GM03348 (cell line): ENCODE results near the gene NUP160.
A peak's percentile ranks its signal among the peaks of the same experiment; 100 is the strongest.
"Not testable (repeated sequence)": the region's sequence is repeated elsewhere in the genome, so short reads cannot be mapped to it uniquely, and the experiment has no call there.

Source experiments
- DNase-seq: peaks from one replicate; pipeline ENCODE4 v3.0.0; 2012; ENCODE audit warnings: low spot score

Gene NUP160

DNA sequence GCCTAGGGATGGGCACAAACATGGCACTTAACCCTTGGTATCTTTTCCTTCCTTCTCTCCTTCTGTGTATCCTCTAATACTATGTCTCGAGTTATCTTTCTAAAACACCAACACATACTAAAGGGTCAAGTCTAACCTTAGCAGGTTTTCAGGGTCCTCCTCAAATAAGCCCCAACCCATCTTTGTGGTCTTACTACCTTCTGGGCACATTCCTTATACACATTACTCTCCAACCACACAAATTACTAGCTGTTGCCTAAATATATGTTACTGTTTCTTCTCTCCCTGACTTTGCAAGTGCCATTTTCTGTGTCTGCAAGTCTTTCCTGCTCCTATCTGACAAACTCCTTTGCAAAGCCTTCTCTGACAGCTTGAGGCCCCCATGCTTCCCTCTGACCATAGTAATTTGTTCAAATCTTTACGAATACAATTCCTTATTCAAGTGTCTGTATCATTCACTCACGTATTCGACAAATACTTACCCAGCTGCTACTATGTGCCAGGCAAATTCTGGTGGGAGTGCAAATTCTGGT is 15.8 kb upstream of the NUP160 start:
- no peak for DNase-seq

DNA sequence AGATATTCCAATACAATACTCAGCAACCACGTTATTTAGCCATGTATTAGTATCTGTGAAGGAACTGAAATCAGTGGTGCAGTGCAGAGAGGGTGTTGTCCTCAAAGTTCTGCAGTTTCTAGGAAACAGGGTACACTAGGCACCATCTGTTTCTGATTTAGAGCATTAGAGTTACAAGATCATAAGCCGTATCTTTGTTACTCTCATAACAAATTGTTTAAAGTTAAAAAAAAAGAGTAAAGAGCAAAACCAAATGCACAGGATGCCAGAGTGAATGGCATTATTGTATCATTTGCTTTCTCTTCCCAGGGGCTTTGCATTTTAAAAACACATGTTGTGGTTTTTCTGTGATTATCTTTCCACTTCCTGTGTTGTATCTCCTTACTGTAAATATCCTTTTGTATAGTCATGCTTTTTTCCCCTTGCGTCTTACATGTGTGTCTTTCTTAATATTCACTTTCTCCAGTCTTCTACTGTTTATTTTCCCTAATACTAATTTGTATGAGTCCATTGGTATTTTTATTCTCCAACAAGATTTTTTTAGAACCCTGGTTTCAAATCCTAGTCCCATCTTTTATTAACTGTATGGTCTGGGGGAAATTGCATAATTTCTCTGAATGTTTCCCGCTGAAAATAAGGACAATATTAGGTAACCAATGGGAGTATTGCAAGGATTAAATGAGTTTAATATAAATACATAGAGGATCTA is 15.2 kb upstream of the NUP160 start:
- DNase-seq = peak; percentile 60

DNA sequence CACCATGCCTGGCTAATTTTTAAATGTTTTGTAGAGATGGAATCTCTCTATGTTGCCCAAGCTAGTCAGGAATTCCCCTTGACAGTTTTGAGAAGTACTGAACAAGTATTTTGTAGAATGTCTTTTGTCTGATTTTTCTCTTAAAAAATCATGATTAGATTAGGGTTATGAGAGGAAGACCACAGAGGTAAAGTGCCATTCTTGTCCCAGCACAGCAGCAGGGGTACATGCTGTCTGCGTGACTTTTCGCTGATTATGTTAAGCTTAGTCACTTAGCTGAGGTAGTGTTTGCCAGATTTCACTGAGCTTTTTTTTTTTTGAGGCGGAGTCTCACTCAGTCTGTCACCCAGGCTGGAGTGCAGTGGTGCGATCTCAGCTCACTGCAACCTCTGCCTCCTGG is 13.6 kb upstream of the NUP160 start:
- peak; percentile 46 for DNase-seq

DNA sequence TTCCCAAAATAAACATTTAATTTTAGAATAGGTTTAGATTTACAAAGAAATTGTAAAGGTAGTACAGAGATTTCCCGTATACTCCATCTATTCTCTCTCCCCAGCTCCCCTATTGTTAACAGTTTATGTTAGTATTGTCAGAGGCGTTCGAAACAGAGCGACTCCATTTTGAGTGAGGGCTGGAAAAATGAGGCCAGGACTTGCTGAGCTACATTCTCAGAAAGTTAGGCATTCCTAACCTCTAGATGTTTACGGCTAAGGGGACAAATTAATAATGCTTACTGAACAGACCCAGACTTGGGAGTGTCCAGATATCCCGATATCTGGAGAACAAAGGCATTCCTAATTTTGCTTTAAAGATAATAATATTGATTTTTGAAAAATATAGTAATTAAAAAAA is 12.4 kb upstream of the NUP160 start:
- no peak for DNase-seq

DNA sequence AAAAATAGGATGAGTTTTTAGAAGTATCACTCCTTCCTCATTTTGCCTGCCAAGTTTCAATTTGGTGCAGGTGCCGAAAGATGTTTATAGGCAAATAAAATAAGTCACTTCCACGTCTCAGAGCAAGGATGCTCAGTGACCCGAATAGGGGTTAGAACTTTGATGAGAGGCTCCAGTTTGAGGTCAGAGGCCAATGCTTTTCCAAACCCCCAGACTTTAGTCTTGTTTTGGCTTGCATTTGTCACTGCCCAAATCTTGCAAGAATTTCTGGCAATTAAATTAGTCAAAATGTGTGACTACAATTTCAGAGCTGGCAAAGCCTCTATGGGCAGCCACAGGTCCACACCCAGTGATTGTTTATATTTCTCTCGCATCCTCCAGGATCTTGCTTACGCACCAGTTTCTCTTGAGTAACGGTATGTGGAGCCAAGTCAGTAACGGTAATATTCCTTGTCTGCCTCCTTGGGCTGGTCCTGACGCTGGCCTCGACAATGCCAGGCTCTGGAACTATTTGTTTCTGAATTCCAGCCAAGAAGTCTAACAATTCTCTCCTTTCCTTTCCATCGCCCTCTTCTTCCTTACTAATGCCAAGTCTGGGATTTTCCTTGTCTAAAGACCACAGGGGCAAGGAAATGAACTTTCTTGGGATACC is 9.9 kb upstream of the NUP160 start:
- DNase-seq = peak; percentile 77

DNA sequence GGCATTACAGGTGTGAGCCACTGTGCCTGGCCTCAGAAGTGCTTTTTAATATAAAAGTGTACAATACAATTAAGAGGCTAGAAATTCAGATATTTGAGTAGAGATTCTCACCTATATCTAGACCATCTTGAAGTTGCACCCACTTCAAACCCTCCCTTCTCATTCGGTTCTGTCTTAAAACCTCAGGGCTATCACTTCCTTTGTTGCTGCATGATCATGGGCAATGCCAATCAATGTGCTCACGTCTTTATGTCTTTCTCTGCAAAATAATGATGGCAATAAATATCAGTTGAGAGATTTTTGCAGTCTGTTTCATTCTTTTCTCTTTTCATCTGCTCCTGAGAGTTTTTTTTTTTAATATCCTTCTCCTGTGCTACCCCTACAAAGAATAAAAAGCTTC is 9.3 kb upstream of the NUP160 start:
- DNase-seq = no peak

DNA sequence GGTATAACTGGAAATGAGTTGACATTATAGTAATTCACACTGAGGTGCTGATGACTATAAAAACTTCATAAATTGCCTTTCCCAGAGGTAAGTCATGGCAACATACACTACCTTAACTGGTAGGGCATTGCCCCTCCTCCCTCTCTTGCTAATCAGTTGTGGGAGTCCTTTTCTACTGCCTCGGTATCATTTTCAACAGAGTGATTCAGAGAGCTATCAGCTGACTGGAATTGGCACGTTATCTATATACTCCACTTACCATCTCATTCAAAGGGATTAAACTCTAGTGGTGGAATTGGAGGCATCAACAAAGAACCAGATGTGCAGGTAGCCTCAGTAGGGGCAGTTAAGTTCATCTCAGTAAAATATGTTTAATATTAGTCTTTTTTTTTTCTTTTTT is 8.0 kb upstream of the NUP160 start:
- DNase-seq = no peak

DNA sequence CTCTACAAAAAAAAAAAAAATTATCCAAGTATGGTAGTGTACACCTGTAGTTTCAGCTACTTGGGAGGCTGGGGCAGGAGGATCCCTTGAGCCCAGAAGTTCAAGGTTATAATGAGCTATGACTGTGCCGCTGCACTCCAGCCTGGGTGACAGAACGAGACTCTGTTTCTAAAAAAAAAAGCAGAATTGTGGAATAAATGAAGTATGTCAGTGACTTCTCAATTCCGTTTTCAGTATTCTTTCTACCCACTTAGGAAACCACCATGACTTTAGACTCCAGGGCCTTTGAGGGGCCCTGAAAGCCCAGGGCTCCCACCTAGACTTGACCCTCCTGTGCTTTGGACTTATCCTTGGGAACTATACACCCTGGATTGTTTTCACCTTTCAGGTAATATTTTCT is 6.5 kb upstream of the NUP160 start:
- DNase-seq = no peak

DNA sequence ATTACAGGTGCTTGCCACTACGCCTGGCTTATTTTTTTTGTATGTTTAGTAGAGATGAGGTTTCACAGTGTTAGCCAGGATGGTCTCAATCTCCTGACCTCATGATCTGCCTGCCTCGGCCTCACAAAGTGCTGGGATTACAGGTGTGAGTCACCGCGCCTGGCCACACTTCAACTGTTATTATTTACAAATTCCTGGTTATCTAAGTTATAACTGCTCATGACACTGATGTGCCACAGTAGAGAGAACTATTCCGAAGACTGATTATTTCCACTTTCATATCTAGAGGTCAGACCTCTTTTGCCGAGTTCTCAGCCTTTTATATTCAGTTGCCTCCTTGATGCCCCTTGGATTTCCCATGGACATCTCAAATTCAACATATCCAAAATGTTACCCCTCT is 3.9 kb upstream of the NUP160 start:
- no peak for DNase-seq

DNA sequence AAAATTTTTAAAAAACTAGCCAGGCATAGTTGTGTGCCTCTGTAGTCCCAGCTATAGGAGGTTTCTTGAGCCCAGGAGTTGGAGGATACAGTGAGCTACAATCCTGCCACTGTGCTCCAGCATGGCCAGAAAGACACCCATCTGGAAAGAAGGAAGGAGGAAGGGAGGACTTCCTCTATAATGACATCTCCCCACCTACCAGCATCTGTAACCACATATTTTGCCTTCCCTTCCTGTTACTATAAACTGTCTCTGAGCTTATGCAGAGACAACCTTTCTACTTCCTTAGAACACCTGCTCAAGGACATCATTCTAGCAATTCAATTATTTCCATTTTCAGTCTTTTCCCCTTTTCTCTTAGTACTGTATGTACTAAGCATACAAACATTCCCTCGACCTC is 2.2 kb upstream of the NUP160 start:
- no peak for DNase-seq

DNA sequence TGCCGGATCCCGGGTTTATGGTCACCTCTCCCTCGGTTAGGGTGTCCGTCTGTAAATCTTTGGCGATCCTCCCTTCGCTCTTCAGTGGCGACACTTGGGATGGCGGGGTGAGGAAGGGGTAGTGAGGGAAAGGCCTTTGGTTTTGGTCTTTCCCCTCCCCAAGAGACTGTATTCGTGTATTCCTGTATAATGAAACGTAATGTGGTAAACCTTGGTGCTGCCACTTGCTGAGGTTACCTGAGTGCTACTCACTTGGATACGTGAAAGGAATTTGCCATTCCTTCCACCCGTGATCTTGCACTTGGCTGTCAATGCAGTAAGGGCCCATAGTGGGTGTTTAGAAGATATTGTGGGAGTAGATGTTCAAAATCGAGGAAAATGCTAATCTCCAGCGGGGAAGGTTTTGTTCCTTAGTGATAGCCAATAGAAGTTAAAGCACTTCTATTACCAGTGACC is 578 bp upstream of the NUP160 start:
- DNase-seq = no peak

DNA sequence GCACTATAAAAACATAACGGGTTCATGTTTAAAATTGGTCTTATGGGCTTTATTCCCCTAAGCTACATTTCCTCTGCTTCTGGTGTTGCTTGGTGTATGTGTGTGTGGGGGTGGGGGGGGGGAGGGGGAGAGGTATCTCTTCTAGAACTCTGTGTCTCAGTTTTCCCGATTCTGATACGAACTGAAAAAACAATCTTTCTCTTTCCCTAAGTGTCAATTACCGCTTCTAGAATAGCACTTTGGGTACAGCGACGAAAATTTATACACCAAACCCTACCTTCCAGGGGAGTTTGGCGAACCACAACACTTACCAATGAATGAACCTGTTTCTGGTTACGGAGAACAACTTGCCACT is 636 bp downstream of the NUP160 start:
- no peak for DNase-seq

DNA sequence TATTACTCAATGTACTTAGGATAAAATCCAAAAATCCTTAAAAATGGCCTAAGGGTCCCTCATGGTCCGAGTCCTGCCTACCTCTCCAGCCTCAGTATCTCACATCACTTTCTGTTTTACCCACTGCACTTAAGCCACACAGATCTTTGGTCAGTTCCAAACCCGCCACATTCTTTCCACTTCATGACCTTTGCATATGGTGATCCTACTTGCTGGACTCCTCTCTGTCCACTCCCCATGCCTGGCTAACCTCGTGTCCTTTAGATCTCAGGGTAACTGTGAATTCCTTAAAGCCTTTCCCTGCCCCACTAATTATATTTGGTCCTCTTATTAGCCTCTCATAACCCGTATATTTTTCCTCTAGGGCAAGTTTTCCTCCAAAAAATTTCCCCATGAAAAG is 1.2 kb downstream of the NUP160 start:
- no peak for DNase-seq

DNA sequence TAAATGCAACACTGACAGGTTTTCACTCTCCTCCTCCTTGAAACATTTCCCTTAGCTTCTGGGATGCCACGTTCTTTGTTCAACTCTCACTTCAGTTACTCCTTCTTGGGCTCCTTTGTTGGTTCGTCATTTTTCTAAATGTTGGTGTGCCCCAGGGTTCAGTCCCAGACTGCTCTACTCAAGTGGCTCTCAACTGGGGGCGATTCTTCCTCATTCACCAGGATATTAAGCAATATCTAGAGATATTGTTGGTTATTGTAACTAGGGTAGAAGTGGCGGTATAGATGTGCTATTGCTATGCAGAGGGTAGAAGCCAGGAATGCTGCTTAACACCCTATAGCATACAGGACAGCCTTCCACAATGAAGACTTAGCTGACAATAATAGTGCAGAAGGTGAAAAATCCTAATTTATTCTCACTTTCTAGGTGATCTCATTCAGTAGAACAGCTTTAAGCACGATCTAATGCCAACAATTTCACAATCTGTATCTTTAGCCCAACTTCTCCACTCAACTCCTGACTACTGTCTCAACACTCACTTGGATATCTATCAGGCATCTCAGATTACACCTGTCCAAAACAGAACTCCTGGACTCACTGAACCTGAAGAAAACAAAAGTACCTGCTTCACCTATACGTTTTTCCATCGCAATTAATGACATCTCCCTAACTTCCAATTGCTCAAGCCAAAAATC is 4.6 kb downstream of the NUP160 start:
- DNase-seq = no peak

DNA sequence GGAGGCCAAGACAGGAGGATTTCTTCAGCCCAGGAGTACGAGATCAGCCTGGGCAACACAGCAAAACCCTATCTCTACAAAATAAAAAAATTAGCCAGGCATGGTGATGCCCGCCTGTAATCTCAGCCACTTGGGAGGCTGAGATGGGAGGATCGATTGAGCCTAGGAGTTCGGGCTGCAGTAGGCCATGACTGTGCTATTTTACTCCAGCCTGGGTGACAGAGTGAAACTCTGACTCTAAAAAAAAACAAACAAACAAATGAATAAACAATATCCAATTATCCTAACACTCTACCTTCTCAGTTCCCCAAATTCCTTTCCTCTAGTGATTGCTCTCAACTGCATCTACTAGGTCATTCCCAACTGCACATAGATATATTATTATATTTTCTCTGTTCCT is 5.4 kb downstream of the NUP160 start:
- no peak for DNase-seq

DNA sequence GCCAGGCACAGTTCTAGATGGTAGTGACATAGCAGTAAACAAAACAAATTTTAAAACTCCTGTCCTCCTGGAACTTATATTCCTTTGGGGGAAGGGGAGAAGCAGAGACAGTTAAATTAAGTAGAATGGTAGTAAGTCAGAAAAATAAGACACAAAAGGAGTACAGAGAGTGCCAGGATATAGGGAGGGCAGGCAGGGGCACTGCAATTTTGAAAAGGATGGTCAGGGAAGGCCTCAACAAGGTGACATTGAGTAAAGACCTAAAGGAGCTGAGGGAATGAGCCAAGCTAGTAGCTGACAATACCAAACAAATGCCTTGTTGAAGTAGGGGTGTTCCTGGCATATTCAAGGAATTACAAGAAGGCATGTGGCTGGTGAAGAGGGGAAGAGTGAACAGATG is 10.2 kb downstream of the NUP160 start:
- no peak for DNase-seq

DNA sequence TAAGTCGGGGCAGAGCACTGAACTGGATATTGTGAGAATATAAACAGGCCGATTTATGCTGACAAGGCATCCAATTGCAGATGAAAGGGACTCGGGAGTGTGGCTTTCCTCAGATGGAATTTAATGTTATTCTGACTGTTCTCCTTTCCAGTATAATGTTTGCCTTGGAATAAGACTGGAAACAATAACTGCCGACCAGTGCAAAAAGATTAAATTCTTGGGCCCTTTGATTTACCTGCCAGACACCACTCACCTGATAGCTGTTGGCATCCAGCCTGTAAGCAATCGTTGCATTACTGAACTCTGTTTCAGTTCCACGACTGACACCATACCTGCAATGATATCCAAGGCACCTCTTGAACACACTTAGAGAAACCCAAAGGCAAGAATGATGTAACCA is 10.9 kb downstream of the NUP160 start:
- no peak for DNase-seq

DNA sequence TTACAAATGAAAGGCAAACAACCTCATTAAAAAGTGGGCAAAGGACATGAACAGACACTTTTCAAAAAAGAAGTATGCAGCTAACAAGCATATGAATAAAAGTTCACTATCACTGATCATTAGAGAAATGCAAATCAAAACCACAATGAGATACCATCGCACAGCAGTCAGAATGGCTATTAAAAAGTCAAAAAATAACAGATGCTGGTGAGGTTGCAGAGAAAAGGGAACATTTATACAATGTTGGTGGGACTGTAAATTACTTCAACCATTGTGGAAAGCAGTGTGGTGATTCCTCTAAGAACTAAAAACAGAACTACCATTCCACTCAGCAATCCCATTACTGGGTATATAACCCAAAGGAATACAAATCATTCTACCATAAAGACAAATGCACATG is 18.1 kb downstream of the NUP160 start:
- not testable (repeated sequence) for DNase-seq

DNA sequence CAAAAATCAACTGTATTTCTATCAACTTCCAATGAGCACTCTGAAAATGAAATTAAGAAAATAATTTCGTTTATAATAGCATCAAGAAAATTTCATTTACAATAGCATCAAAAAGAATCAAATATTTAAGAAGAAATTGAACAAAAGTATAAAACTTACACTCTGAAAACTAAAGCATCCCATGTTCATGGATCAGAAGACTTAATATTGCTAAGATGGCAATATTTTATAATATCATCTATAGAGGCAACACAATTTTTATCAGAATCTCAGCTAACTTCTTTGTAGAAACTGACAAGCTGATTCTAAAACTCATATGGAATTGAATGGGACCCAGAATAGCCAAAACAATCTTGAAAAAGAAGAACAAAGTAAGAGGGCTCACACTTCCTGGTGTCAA is 19.9 kb downstream of the NUP160 start:
- no peak for DNase-seq

DNA sequence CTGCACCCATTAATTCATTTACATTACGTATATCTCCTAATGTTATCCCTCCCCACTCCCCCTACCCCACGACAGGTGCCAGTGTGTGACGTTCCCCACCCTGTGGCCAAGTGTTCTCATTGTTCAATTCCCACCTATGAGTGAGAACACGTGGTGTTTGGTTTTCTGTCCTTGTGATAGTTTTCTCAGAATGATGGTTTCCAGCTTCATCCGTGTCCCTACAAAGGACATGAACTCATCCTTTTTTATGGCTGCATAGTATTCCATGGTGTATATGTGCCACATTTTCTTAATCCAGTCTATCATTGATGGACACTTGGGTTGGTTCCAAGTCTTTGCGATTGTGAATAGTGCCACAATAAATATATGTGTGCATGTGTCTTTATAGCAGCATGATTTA is 25.5 kb downstream of the NUP160 start:
- DNase-seq = not testable (repeated sequence)

DNA sequence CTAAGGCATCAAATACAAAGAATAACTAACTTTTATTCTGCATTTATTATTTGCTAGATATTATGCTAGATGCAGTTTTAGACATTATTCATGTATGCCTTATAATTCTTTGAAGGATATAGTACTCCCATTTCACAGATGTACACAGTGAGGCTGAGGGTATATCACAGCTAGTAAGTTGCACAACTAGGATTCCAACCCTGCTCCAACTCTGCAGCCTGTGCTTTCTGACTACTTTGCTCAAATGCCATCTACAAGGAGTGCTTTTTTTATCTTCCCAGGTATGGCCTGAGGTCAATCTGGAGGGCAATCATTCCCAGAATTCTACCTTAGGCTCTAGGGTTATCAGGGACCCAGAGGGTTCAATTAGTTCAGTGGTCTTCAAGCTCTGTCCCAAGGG is 28.4 kb downstream of the NUP160 start:
- DNase-seq = no peak

DNA sequence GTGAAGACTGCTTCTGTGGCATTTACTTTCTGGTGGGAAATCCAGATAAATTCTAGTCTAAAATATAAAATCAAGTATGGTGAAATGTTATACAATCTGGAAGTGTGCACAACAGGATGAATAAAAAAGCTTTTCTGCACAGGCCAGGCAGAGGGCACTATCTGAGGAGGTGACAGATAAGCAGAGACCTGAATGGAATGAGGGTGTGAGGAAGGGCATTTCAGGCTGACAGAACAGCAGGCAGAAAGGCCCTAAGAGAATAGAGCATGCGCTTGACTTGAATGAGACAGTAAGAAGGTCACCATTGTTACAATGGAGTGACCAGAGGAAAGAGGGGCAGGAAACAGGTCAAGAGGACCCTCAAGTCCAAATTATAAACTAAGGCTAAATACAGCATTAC is 47.4 kb downstream of the NUP160 start:
- DNase-seq = no peak

DNA sequence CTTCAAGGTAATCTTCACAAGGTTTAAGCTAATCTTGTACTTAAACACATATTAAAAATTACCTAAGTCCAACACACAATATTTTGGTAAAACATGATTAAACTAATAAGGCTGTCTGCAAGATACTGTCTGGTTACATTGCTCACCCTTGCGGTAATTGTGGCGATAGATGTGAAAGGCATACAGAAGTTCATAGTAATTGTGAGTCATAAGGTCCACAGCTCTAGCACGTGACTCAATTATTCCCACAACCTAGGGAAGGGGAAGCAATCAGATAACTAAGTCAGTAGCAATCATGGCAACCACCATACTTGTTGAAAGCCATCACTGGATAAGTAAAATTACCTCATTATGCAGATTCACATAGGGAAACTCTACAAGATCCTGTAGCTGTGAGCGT is 50.5 kb downstream of the NUP160 start:
- DNase-seq = peak; percentile 48
